ENCODE measurements around the gene ARMC7.
A peak's percentile ranks its signal among the peaks of the same experiment; 100 is the strongest.

Gene ARMC7

DNA sequence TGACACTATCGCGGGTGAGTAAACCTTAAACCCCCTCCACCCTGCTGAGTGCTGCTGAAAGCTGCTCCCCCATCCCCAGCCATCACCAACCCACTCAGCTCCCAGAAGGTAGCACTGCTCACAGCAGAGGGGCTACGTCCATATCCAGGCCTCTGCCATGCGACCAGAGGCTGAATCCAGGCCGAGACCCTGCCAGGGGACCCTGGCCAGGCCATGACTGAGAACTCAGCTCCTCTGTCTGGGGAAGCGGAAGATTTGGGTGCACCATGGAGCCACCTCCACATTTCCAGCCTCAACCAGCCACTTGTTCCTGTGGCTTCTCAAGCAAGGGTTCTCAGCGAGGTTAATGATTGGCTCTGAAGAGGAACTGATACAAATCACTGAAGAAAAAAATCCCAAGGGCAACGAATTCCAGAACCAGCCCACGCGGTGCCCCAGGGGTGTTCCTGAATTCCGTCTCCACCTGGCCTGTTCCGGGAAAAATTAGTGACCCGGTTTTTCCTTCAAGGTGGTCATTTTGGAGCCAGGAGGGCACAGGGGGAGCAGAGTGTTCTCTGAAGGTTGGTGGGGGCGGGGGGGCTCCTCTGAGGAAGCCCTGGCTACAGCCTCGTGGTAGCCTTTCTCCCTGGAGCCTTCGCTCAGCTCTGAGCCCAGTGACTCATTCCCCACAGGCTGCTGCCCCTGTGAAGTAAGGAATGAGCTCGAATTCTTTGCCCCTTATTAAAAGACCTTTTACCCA is 31.3 kb upstream of the ARMC7 start:
- DNase-seq, result peak; percentile 84

DNA sequence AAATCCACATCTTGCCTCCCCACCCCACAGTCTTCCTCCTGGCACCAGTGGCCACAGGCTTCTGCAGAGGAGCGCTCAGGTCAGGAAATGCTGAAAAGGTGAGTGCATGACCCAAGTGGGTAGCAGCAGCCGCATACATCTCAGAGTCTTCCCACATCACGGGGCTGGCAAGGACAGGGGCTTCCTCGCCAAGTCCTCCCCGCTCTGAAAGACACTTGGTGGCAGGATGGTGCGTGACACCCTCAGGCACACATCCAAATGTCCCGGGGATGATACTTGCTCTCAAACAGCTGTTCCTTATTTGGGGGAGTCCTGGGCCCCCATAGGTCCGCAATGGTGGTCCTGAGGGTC is 30.8 kb upstream of the ARMC7 start:
- DNase-seq, result no peak

DNA sequence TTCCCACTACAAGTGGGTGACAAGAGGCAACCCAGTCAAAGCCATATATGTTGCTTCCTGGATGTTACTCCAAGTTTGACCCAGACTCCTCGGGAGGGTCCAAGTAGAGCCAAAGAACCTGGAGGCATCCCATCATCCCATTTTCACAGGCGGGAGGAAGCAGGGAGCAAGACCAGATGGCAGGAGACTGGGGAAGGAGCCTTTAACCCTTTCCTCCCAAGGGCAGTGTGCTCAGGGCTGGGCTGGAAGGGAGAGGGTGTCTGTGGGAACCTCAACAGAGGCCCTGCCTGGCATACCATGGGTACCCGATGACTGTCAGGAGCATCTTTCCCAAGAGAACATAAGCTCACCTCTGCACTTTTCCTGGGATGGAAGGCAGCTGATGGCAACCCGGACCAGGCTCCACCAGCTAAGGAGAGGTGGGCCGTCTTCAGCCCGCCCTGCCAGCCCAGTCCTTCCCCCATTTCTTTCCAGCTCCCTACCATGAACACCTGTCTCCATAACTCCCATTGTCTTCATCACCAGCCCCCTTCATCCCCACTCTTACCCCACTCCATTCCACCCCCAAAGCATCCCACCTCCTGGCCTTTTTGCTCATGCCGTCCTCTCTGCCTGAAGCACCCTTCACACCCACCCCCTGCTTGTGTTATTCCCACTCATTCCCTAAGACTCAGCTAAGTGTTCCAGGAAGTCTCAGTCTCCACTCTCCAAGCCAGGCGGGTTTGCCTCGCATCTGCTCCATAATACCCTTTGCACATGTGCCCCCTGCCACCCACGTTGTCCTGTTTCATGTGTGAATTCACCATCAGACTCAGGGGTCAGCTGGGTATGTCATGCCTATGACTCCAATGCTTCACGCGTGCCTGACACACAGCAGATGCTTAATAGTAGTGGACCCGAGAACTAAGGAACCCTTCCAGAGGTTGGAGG is 27.9 kb upstream of the ARMC7 start:
- DNase-seq, result no peak

DNA sequence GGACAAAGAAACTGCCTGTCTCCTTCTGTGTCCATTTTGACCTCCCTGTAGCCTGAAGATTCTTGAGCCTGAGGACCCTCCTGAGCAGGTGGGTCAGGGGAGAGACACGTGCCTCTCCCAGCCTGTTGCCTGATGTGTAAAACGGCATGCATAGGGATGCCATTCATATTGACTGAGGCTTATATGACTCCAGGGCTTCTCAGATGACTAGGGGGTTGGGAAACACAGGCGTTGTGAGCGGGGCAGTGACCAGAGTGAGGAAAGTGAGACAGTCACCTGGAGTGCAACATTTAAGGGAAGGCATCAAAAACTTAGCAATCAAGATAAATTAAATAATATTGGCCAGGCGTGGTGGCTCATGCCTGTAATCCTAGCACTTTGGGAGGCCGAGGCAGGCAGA is 27.1 kb upstream of the ARMC7 start:
- no peak for DNase-seq

DNA sequence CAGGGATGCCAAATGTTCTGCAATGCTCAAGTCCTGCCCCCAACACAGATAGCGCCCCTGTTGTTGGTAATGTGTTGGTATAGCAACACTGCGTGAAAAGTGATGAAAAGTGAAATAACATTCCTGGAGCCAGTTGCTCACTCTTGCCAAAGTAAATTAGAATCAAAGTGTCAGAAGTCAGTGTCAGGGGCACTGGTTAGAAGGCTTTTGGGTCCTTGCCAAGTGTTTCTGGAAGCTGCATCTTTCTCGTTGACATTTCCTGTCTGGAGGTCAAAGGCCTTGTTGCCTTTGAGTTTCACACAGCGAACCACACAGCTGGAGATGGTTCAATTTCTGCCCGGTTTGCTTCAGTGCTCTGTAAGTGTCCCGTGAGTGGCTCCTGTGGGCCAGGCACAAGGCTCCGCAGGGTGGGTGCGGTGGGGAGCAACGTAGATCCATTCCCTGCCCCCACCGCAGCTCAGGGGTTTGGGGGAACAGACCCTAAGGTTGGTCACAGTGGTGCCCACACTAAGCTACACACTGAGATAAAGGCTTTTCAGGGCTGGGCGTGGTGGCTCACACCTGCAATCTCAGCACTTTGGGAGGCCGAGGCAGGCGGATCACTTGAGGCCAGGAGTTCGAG is 25.6 kb upstream of the ARMC7 start:
- DNase-seq, result peak; percentile 17

DNA sequence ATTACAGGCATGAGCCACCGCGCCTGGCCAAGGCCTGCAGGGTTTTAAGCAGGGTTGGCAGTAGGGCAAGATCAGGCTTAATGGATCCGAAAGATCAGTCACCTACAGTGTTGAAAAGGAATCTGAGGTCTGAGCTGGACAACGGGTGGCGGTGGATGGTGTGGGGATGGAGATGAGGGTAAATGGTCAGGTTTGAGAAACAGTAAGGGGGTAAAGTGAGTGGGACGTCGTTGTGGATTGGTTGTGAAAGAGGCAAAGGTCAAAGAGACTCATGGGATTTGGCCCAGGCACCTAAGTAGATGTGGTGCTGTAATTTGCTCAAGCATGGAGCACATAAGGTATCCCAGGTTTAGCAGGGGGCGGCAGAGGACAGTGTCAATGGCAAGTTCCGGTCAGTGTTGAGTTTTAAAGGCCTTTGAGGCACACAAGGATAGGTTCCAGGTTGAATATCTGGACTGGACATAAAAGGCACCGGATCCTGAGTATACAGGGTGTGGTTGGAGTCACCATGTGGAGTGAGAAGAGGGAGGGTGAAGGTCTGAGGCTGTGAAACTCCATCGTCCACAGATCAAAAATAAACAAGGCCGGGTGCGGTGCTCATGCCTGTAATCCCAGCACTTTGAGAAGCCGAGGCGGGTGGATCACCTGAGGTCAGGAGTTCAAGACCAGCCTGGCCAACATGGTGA is 23.1 kb upstream of the ARMC7 start:
- DNase-seq, result no peak

DNA sequence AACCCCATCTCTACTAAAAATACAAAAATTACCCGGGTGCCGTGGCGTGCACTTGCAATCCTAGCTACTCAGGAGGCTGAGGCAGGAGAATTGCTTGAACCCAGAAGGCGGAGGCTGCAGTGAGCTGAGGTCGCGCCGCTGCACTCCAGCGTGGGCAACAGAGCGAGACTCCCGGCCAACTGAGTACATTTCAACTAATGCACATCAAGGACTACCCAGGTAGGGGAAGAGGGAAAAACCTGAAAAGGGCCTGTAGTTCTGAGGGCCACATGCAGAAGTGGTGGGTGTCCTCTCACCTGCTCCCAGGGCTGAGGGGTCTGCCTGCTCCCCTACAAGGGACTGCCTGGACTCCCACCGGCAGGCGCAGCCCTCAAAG is 22.6 kb upstream of the ARMC7 start:
- no peak for DNase-seq

DNA sequence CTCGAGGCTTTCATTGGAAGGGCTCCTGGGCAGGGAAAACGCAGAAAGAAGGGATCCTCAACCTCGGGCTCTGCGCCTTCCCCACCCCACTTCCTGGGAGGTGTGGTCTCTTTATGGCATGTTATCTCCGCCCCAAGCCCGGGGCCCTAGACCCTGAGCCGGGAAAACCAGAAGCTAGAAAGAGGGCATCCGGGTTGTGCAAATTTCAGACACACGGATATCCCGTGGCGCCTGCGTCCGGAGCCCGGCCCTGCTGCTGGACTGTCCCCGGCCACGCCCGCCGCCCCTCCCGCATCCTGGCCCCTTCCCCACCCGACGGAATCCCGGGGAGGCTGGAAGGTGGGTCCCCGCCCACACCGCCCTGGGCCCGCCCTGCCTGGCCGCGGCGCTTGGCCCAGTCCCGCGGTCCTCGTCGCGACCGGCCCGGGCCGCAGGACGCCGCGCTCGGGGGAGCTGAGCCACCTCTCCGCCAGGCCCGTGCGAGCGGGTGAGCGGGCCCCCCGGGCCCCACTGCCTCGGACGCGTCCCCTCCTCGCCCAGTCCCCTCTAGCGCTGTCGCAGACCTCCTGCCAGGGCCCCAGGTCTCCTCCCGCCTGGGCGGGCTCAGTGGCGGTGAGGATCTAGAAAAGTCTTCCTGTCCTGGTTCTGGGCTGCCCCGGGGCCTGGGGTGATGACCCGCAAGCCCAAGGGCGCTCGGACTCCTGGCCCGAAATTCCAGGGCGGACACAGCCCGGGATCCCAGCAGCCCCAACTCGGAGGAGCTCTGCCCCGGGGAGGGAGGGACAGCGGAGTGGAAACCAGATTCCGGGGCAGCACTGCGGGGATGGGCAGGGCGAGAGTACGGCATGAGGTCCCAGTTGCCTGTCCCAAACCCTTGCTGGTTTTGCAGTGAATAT is 22.0 kb upstream of the ARMC7 start, which contains the start of gene SLC16A5:
Gene SLC16A5 (plus strand): TSS at position 397 of the 896 bp plus-strand sequence. CDS start 5,683 bp downstream, outside the sequence.
- DNase-seq, result peak; percentile 81

DNA sequence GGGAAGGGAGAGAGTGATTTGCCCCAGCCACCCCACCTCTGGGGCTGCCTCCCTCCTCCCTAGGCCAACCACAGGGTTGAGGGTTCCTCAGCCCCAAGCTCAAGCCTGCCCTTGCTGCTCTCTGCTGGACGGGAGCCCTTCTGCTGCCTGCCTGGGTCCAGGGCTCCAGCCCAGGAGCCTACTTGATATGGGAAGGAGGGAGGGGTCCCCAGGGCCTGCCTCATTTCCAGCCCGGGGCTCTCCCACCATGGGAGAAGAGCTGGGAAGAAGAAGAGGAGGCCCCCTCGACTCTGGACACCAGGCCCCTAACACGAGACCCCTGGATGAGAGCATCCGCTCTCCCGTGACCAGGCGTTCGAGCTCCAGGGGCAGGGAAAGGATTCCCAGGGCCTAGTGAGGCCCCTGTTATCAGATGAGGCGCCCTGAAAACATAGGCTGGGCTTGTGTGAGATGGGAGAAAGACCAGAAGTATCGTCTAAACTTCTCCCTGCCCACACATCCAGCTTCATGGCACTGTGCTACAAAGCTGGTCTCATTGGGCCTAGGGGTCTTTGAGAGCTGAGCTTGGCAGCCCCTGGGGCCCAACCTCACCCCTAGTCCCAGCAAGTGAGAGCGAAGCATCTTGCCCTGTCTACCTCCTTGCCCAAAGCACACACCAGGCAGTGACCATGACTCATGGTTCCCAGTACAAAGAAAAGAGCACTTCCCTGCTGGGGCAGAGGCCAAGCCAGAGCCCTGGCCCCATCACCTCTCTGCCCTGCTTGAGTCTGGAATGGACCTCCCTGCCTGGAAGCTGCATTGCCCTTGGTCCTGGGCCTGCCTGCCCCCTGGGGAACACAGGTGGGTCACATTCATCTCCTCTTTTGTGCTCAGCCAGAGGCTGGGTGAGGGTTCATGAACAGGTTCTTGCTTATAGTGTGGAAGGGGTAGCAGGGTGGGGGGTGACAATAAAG is 21.0 kb upstream of the ARMC7 start:
- DNase-seq, result no peak

DNA sequence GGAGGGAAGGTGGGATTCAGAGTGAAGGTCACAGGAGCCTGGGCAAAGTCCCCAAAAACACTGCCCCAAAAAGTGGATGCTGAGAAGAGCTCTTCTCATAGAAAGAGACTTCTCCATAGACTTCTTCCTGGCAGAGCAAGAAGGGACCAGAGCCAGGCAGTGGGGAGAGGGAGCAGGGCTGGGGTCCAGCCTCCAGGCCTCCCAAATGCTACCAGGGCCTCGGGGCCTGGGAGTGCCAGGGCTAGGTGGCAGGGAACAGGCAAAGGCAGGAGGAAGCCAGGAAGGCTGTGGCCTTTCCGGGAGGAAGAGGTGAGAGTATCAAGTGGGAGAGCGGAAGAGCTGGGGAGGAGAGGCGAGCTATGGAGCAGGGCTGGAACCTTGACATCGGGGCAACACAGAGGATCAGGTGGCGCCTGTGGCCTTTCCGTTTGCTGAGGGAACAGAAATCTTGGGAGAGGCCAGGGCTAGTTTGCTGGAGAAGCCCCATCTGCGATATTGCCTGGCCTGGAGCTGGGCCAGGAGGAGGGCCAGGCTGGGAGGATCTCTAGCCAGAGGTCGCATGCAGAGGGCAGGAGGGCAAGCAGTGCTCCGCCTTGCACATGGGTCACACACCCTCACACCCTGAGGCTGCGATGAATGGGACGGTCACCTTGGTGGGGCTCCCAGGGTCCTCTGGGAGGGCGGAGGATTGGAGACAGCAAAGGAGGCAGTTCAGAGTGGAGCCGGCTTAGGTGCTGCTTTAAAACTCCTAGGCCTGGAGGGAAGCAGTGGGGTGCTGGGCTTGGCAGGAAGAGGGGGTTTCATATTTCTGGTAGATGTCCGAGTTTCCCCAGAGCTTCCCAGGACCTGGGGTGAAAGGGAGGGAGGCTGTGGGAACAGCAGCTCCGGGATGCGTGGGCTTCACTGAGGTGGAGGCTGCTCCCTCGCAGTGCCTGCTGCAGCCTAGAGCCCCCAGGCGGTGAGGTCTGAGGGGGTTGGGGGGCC is 18.6 kb upstream of the ARMC7 start:
- DNase-seq, result no peak

DNA sequence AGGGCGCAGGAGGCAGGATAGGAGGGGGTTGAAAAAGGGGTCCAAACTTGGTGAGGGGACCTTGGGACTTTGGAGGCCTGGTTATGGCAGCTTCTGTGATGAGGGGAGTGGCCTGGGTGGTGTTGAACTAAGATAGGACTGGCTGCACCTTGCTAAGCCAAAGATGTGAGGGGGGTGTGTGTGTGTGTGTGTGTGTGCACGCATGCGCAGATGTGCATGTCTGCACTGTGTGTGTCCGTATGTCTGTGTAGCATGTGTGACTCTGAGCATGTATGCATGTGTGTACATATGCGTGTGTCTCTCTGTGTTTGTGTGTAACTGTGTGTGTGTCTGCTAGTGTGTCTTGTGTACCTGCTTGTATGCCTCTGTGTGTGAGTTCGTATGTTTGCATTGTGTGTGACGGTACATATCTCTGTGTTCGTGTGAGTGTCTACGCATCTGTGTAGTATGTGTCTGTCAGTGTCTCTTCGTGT is 17.9 kb upstream of the ARMC7 start:
- DNase-seq, result no peak

DNA sequence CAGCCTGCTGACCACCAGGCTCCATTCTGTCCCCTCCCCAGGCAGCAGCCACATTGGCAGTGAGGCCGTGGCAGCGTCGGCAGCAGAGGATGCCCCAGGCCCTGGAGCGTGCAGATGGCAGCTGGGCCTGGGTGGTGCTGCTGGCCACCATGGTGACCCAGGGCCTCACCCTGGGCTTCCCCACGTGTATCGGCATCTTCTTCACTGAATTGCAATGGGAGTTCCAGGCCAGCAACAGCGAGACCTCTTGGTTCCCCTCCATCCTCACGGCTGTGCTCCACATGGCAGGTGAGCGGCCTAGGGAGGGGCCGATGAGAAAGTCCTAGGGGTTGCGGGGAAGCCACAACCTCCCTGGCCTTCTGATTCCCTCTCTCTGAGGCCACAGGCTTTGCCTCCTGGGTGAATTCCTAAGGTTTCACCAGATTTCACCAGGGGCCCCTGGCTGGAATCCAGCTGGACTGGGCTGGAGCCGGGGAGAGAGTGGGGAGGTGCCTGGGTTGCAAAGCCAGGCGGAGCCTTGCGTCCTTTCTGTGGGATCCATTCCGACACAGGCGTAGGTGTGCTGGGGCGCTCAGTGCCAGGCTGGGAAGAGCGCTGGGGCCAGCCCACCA is 16.1 kb upstream of the ARMC7 start:
- DNase-seq, result no peak

DNA sequence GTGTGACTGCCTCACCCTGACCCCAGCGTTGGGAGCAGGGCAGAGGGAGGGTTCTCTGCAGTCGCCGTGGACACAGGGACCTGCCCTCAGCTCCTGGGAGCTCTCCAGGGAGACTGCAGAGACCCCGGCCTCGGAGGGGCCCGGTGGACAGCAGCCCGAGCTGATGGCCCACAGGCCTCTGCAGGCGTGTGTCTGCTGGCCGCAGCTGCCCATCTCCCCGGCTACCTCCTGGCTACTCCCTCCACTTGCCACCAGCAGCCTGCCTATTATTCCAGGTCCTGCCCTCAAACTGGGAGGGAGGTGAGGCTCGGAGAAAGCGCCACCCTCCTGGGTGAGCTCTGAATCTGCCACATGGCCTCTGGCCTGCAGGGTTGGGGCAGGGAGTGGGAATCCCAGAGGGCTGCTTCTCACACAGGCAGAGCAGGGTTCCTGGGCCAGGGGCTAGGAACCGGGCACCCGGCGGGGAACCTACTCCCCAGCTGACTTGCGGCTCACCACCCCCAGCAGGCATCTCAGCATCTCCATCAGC is 14.8 kb upstream of the ARMC7 start:
- DNase-seq, result no peak

DNA sequence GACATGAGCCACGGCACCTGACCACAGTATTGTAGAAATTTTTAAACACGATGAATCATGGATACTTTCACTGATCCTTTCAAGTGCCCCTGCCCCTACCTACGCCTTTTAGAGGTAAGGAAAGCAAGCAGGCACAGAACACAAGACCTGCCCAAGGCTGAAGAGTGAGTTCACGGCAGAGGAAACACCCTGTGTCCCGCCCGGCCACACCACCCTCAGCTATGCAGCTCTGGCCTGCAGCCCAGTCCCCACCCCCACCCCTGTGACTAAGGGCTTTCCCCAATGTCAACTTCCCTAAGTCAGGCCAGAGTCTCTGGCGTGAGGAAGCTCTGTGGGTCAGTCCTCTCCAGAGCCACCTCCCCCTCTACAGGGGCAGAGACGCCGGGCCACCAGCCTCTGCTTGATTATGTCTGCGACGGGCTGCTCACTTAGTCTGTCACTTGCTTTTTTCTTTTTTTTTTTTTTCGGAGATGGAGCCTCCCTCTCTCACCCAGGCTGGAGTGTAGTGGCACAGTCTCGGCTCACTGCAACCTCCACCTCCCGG is 13.6 kb upstream of the ARMC7 start:
- DNase-seq, result peak; percentile 65

DNA sequence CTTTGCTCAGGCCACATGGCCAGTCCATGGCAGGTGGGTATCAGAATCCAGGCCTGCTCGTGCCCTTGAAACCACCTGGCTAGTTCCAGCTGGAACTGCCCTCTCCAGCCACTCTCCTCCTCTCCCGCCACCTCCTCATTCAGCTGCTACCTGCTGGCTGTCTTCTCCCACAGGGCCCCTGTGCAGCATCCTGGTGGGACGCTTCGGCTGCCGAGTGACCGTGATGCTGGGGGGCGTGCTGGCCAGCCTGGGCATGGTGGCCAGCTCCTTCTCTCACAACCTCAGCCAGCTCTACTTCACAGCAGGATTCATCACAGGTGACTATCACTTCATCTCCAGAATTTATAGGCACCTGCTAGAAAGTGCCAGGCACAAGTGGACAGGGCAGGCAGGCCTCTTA is 11.9 kb upstream of the ARMC7 start:
- DNase-seq, result no peak

DNA sequence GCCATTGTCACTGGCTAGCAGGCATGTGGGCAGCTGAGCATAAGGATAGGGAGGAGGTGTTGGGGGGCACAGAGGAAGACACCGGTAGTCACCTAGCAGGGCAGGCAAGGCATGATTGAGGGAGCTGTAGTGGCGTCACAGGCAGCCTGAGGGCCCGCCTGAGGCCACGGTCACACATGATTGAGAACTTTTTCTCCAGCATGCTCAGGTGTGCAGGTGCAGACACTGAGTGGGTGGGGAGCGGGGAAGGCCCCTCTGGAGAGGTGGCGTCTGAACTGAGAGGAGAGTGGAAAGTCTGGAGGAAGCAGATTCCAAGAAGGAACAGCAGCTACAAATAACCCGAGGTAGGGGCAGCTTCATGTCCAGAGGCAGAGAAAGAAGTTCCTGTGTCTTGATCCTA is 10.9 kb upstream of the ARMC7 start:
- DNase-seq, result no peak

DNA sequence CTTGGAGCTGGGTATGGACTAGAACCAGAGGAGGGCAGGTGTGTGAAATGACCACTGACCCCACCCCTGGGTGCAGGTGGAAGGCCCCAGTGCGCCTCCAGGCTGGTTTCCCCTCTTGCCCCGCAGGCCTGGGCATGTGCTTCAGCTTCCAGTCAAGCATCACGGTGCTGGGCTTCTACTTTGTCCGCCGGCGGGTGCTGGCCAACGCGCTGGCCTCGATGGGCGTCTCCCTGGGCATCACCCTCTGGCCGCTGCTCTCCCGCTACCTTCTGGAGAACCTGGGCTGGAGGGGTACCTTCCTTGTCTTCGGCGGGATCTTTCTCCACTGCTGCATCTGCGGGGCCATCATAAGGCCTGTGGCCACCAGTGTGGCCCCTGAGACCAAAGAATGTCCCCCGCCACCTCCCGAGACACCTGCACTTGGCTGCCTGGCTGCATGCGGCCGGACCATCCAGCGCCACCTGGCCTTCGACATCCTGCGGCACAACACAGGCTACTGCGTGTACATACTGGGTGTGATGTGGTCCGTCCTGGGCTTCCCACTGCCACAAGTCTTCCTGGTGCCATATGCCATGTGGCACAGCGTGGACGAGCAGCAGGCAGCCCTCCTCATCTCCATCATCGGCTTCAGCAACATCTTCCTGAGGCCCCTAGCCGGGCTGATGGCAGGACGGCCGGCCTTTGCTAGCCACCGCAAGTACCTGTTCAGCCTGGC is 9.7 kb upstream of the ARMC7 start:
- no peak for DNase-seq

DNA sequence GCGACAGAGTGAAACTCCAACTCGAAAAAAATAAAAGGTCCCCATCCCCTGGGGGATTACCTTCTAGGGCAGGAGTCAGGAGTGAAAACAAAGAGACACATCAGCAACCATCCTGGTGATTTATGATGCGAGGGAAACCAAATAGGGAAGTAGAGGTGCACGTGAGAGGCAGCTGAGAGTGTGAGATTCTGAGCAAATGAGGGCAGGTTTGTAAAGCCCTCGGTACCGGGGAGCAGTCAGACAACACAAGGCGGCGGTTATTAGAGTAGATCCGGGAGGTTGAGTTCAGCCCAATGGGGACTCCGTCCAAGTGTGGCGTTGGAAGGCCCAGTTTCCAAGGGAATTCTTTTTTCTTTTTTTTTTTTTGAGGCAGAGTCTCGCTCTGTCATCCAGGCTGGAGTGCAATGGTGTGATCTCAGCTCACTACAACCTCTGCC is 7.4 kb upstream of the ARMC7 start:
- no peak for DNase-seq

All from fibroblast of skin of right quadriceps (primary cell).